ENCODE results near the gene SH3RF2.

Gene SH3RF2

GRCh38 chr5:145975001-145975360, 38.6 kb downstream of the SH3RF2 start:
- Histone ChIP-seq H3K27me3 (ENCODE audit: insufficient read depth, low read length, poor library complexity) (peaks cover 4% of the 10 kb centered on the region), H3K4me3 (ENCODE audit: low read depth in 1 of 2, low read length in 2 of 2) (no peak overlapping the region), H4K20me1 (ENCODE audit: insufficient read depth, low read length) (no peaks in the 10 kb centered on the region), H3K4me1 (ENCODE audit: insufficient read depth, low read length) (no peaks in the 10 kb centered on the region), H2AFZ (ENCODE audit: low read depth, low read length) (no peak overlapping the region), H3K79me2 (ENCODE audit: insufficient read depth, low read length) (no peaks in the 10 kb centered on the region), H3K27ac (ENCODE audit: low read length) (no peak overlapping the region), H3K9ac (ENCODE audit: low read depth, low read length) (no peak overlapping the region), H3K4me2 (ENCODE audit: insufficient read depth, low read length) (no peak overlapping the region), H3K36me3 (ENCODE audit: insufficient read depth, low read length) (no peaks in the 10 kb centered on the region), H3K9me3 (ENCODE audit: insufficient read depth, low read length, severe bottlenecking) (no peaks in the 10 kb centered on the region)
- DNase-seq (no peak), ATAC-seq (ENCODE audit: insufficient read depth, low read depth) (no peak)
- TF ChIP-seq EZH2 (IDR thresholded peaks at IDR 0.05; ENCODE audit: borderline replicate concordance, low read depth, low read length, severe bottlenecking) (no peak), CTCF (IDR thresholded peaks at IDR 0.05; ENCODE audit: borderline replicate concordance, extremely low read depth, low read length, poor library complexity, severe bottlenecking) (no peak)

- H3K9ac ChIP-seq (ENCODE audit: low read depth, low read length): no peak overlapping the region
- H4K20me1 ChIP-seq (ENCODE audit: insufficient read depth, low read length): no peaks in the 10 kb centered on the region
- peaks cover 4% of the 10 kb centered on the region for H3K27me3 ChIP-seq (ENCODE audit: insufficient read depth, low read length, poor library complexity)
- H3K36me3 ChIP-seq (ENCODE audit: insufficient read depth, low read length): no peaks in the 10 kb centered on the region
- H3K4me1 ChIP-seq (ENCODE audit: insufficient read depth, low read length): no peaks in the 10 kb centered on the region
- ATAC-seq (ENCODE audit: insufficient read depth, low read depth) (no peak), DNase-seq (no peak)
- no peak overlapping the region for H3K4me3 ChIP-seq (ENCODE audit: low read depth in 1 of 2, low read length in 2 of 2)
- no peak overlapping the region for H3K4me2 ChIP-seq (ENCODE audit: insufficient read depth, low read length)
- no peaks in the 10 kb centered on the region for H3K9me3 ChIP-seq (ENCODE audit: insufficient read depth, low read length, severe bottlenecking)
- H3K27ac ChIP-seq (ENCODE audit: low read length): no peak overlapping the region
- H2AFZ ChIP-seq (ENCODE audit: low read depth, low read length): no peak overlapping the region
- no peaks in the 10 kb centered on the region for H3K79me2 ChIP-seq (ENCODE audit: insufficient read depth, low read length)
- TF ChIP-seq EZH2 (IDR thresholded peaks at IDR 0.05; ENCODE audit: borderline replicate concordance, low read depth, low read length, severe bottlenecking) (no peak), CTCF (IDR thresholded peaks at IDR 0.05; ENCODE audit: borderline replicate concordance, extremely low read depth, low read length, poor library complexity, severe bottlenecking) (no peak)
Observed at GRCh38 chr5:145975361-145976066, 39.1 kb downstream of the SH3RF2 start.

- TF ChIP-seq EZH2 (IDR thresholded peaks at IDR 0.05; ENCODE audit: borderline replicate concordance, low read depth, low read length, severe bottlenecking): no peak
- TF ChIP-seq CTCF (IDR thresholded peaks at IDR 0.05; ENCODE audit: borderline replicate concordance, extremely low read depth, low read length, poor library complexity, severe bottlenecking): no peak
- no peak overlapping the region for H3K27ac ChIP-seq (ENCODE audit: low read length)
- H2AFZ ChIP-seq (ENCODE audit: low read depth, low read length): no peak overlapping the region
- H3K9me3 ChIP-seq (ENCODE audit: insufficient read depth, low read length, severe bottlenecking): no peaks in the 10 kb centered on the region
- H3K4me2 ChIP-seq (ENCODE audit: insufficient read depth, low read length): no peak overlapping the region
- no peaks in the 10 kb centered on the region for H4K20me1 ChIP-seq (ENCODE audit: insufficient read depth, low read length)
- H3K4me3 ChIP-seq (ENCODE audit: low read depth in 1 of 2, low read length in 2 of 2): no peak overlapping the region
- H3K9ac ChIP-seq (ENCODE audit: low read depth, low read length): no peak overlapping the region
- H3K4me1 ChIP-seq (ENCODE audit: insufficient read depth, low read length): no peaks in the 10 kb centered on the region
- ATAC-seq (ENCODE audit: insufficient read depth, low read depth) (no peak), DNase-seq (no peak)
- peaks cover 4% of the 10 kb centered on the region for H3K27me3 ChIP-seq (ENCODE audit: insufficient read depth, low read length, poor library complexity)
- no peaks in the 10 kb centered on the region for H3K36me3 ChIP-seq (ENCODE audit: insufficient read depth, low read length)
- H3K79me2 ChIP-seq (ENCODE audit: insufficient read depth, low read length): no peaks in the 10 kb centered on the region
Observed at GRCh38 chr5:145976431-145977155, 40.2 kb downstream of the SH3RF2 start.

Measured in DND-41 (cell line).